Immature natural killer cell (primary cell): ENCODE results near the gene HPCAL1. TPM values are rescaled to one million over a fixed set of nuclear protein-coding genes. Genes with fewer than 3 reads are reported as not detected.
A peak's percentile ranks its signal among the peaks of the same experiment; 100 is the strongest.

ENCODE experiments used
- DNase-seq, 3 donors: peaks; one replicate each; pipeline ENCODE4 v3.0.0; 2022; ENCODE audit warnings: mixed read lengths in 1 of 3
- H3K27ac Mint-ChIP-seq, 6 donors: one replicate each; pipeline ENCODE4 v1.8.0; 2020; ENCODE audit warnings: mixed read lengths in 6 of 6, mild to moderate bottlenecking in 5 of 6, inconsistent platforms in 4 of 6, moderate library complexity in 3 of 6
- H3K27me3 Mint-ChIP-seq, 3 donors: one replicate each; pipeline ENCODE4 v1.8.0; 2020 to 2021; ENCODE audit warnings: low read depth in 3 of 3, mild to moderate bottlenecking in 3 of 3, mixed read lengths in 3 of 3, moderate library complexity in 3 of 3, inconsistent platforms in 1 of 3
- H3K36me3 Mint-ChIP-seq, 3 donors: one replicate each; pipeline ENCODE4 v1.8.0; 2020; ENCODE audit warnings: mixed read lengths in 3 of 3, inconsistent platforms in 2 of 3, mild to moderate bottlenecking in 2 of 3
- H3K4me1 Mint-ChIP-seq, 2 donors: one replicate each; pipeline ENCODE4 v1.8.0; 2020; ENCODE audit warnings: inconsistent platforms in 2 of 2, mild to moderate bottlenecking in 2 of 2, mixed read lengths in 2 of 2, moderate library complexity in 1 of 2
- H3K4me3 Mint-ChIP-seq, 5 donors: one replicate each; pipeline ENCODE4 v1.8.0; 2020; ENCODE audit warnings: mild to moderate bottlenecking in 5 of 5, mixed read lengths in 5 of 5, inconsistent platforms in 3 of 5, moderate library complexity in 3 of 5
- H3K9me3 Mint-ChIP-seq, 6 donors: one replicate each; pipeline ENCODE4 v1.8.0; 2020; ENCODE audit warnings: mild to moderate bottlenecking in 6 of 6, mixed read lengths in 6 of 6, inconsistent platforms in 4 of 6, moderate library complexity in 3 of 6
- polyA plus RNA-seq, 3 donors: library from polyadenylated mRNA; unstranded; fragments of 300-500 nt; fragmentation: Illumina TruSeq; gene quantifications; one replicate each; pipeline ENCODE4 v1.2.3, GENCODE V29; 2021

The HPCAL1 gene
- polyA plus RNA-seq, 3 donors from 2014 or later = 64.9 to 89.7 (median 88.9) TPM

DNA sequence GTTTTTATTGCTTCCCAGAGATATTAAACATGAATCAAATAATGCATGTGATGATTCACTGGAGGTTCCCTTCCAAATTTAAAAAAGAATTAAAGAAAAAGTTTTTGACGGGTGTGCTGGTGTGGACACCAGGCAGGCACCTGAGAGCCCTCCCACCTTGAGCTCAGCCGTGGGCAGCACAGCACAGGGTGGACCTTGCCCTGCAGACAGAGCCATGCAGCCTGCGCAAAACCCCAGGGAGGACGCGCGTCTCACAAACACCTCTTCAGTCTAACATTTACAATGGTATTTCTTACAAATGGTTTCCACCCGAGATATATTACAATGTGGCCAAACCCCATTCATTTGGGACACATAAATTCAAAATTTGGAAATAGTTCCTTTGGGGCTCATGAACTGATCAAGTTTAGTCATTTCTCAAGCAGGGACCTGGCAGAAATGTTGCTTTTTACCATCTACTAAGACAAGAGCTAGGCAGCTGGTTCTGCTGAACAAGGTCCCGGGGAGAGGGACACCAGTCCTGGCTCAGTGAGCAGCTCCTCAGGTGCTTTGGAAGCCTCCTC lies 100.0 kb downstream of the HPCAL1 start:
- no peak for DNase-seq
- Mint-ChIP-seq H3K4me1 (peaks cover 52 to 57% of the 10 kb centered on the region in 2 donors), H3K4me3 (no peak overlapping the region), H3K9me3 (peaks cover 0 to 4% (median 2%) of the 10 kb centered on the region in 6 donors), H3K36me3 (peaks cover 4 to 11% (median 7%) of the 10 kb centered on the region in 3 donors), H3K27ac (no peak overlapping the region), H3K27me3 (peaks cover 35 to 40% (median 37%) of the 10 kb centered on the region in 3 donors)

DNA sequence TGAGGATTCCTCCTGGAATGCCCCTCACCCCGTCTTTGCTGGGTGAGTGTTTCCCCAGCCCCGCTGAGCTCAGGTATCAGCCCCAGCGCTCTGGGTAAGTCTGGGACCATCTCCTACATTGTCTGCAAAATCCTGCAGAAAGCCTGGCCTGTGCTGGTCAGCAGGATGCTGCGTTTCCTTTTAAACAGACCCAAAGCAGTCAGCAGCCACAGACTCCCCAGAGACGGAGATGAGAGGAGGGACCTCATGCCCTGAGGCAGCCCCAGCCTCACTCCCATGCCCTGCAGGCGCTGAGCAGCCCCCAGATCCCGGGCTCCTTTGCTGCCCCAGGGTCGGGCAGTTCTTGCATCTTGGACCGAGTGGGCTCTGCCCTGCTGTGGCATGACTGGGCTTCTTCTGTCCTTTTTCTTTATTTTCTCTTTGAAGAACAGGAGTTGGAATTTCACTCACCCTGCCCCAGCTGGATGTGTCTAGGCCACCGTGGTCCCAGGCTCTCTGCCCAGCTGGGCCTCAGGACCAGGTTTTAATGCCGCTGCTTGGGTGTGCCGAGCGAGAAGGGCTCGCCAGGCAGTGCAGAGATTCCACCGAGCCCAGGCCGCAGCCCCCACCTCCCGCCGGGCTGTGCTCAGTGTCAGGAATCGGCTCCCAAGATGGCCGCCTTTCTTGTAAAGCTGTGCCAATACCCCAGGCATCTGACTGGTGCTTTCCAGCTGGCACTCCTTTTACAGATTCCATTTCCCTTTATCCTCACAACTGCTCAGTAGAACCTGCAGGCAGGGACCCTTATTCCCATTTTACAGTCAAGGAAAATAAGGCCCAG lies 101.8 kb downstream of the HPCAL1 start:
- peaks cover 0 to 4% (median 0%) of the 10 kb centered on the region in 6 donors for H3K9me3 Mint-ChIP-seq

DNA sequence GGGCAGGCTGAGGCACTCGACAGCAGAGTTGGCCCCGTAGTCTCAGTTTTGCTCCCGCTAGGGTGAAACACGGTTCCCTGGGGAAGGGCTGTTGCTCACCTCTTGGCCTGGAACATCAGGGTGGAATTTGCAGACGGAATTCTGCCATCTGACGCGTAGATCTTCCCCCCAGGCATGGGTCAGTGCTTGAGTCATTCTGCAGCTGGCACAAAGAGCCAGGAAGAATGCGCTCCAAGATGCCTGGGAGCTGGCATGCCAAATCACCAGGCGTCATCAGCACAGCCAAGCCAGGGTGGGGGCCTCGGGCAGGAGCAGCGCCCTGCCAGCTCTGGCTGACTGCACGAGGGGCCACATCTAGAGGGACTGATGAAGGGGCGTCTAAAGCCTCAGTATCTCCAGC lies 102.7 kb downstream of the HPCAL1 start:
- DNase-seq = no peak
- H3K27ac Mint-ChIP-seq = no peak overlapping the region
- no peaks in the 10 kb centered on the region for H3K9me3 Mint-ChIP-seq
- no peak overlapping the region for H3K4me3 Mint-ChIP-seq
- H3K36me3 Mint-ChIP-seq = peaks cover 4 to 9% (median 7%) of the 10 kb centered on the region in 3 donors
- peaks cover 54 to 55% of the 10 kb centered on the region in 2 donors for H3K4me1 Mint-ChIP-seq
- peaks cover 13 to 18% (median 14%) of the 10 kb centered on the region in 3 donors for H3K27me3 Mint-ChIP-seq

More for the DNA sequence above, 101.8 kb downstream of the HPCAL1 start:
- no peak overlapping the region for H3K4me3 Mint-ChIP-seq
- peaks cover 22 to 27% (median 23%) of the 10 kb centered on the region in 3 donors for H3K27me3 Mint-ChIP-seq
- peaks cover 63% of the 10 kb centered on the region in 2 donors for H3K4me1 Mint-ChIP-seq
- DNase-seq = no peak
- H3K27ac Mint-ChIP-seq = no peak overlapping the region
- H3K36me3 Mint-ChIP-seq = peaks cover 4 to 9% (median 7%) of the 10 kb centered on the region in 3 donors

DNA sequence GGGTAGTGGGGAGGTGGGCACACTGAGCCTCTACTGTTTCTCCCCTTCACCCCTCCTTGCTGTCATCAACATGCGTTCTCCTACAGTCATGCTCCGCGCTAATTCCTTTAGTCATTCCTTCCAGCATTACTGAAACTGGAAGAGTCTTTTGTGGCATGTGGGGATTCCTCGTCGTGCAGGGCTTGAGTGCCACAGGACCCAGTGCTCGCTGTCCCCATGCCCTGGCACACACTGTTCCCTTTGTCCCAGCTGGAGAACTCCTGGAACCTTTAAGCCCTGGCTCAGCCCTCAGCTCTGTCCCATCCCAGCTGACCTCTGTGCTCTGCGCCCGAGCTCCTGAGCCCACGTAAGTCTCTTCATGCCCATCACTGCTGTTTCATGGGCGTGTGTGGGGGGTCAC lies 103.3 kb downstream of the HPCAL1 start:
- no peak overlapping the region for H3K27ac Mint-ChIP-seq
- H3K9me3 Mint-ChIP-seq = no peaks in the 10 kb centered on the region
- peaks cover 7 to 12% (median 9%) of the 10 kb centered on the region in 3 donors for H3K27me3 Mint-ChIP-seq
- no peak for DNase-seq
- peaks cover 4 to 9% (median 7%) of the 10 kb centered on the region in 3 donors for H3K36me3 Mint-ChIP-seq
- peaks cover 48 to 51% of the 10 kb centered on the region in 2 donors for H3K4me1 Mint-ChIP-seq
- no peak overlapping the region for H3K4me3 Mint-ChIP-seq

DNA sequence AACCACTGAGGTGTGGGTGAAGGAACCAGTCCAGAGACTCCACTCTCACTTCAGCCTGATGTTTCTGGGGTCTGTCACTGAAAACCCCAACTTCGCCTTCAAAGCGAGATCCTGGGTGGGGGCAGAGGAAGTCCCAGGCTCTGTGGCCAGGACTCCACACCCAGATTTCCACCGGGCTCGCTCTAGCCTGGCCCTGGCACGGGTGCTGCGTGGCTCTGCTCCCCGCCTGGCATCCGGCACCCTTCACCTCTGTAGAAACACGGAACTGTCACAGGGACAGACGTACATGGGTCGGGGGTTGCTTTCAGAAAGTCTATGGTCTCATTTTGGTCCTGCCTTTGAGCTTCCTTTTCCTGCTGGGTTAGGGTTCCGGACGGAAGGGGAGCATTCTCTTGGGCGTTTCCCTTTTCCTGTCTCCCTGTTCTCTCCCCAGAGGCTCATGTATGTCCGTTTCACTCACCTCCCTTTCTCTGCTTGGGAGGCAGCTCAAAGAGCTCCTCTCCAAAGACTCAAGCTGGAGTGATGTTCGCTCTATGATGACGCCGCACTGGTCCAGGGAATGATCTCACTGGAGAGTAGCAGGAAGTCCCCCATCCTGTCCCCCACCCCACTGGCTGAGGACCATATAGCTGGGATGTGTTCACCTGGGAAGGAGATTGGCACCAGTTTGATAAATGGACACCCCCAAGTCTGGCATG lies 103.9 kb downstream of the HPCAL1 start:
- H3K27ac Mint-ChIP-seq = peak overlapping the region in 2 of 6 donors; percentile 22 to 34
- peaks cover 42 to 44% of the 10 kb centered on the region in 2 donors for H3K4me1 Mint-ChIP-seq
- H3K36me3 Mint-ChIP-seq = peaks cover 4 to 9% (median 7%) of the 10 kb centered on the region in 3 donors
- H3K4me3 Mint-ChIP-seq = peak overlapping the region in 1 of 5 donors; percentile 2
- H3K27me3 Mint-ChIP-seq = peaks cover 4 to 10% (median 4%) of the 10 kb centered on the region in 3 donors
- H3K9me3 Mint-ChIP-seq = no peaks in the 10 kb centered on the region
- DNase-seq = no peak

DNA sequence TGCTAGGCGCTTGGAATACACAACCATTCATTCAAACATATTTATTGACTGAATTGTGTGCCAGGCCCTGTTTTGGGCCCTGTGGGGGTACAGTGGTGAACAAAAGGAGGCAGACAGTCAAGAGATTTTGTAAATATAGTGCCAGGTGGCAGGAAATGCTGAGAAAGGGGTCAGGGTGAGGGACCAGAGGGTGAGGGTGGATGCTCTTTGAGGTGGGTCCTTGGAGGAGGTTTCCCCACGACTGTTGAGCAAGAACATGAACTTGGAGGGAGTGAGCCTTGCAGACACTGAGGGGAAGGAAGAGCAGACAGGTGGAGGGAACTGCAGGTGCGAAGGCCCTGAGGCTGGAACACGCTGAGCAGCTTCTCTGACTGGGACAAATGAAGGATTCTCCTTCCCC lies 104.7 kb downstream of the HPCAL1 start:
- Mint-ChIP-seq H3K36me3 (peaks cover 4 to 11% (median 7%) of the 10 kb centered on the region in 3 donors), H3K27me3 (peaks cover 4% of the 10 kb centered on the region in 3 donors), H3K27ac (peak overlapping the region; percentile 83 to 98 (median 92)), H3K4me3 (peak overlapping the region; percentile 79 to 92 (median 91)), H3K4me1 (peaks cover 37 to 38% of the 10 kb centered on the region in 2 donors), H3K9me3 (no peaks in the 10 kb centered on the region)
- DNase-seq = no peak

DNA sequence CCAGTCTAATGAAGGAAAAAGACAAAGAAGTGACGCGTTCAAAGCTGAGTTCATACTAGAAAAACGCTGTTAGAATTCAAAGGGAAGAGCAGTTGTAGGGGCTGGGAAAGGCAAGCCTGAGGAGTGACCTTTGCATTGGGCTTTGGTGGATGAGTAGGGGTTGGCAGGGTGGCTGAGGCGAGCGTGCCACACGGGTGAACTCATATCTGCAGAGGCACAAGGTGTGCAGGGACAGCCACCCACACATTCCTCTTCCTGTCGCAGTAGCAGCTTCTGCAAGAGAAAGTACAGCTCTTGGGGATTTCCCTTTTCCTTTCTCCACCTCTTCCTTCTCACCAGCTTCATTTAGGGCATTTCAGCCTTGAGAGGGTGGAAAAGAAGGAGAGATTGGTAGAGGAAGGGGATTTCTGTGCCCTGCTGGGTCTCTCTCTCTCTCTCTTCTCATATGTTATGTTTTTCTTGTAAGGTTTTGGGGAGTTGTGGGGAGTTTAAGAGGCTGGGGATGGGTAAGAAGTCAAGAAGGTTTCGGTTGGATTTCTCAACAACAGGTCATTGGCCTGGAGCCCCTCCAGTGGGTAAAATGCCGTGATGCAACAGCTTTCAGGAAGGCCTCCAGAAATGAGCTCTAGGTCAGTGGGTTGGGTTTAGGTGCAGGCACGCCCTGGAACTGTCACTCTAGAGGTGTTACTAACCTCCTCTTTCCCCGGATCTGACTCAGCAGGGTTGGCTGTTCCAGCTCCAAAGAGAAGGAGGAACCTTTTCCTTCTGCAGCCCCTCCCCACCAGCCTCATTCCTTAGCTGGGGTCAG lies 105.3 kb downstream of the HPCAL1 start:
- Mint-ChIP-seq H3K4me1 (peaks cover 31 to 34% of the 10 kb centered on the region in 2 donors), H3K27ac (peak overlapping the region; percentile 83 to 98 (median 92)), H3K4me3 (peak overlapping the region; percentile 79 to 92 (median 91)), H3K27me3 (peaks cover 4% of the 10 kb centered on the region in 3 donors), H3K9me3 (no peaks in the 10 kb centered on the region), H3K36me3 (peaks cover 4 to 12% (median 10%) of the 10 kb centered on the region in 3 donors)
- peak; percentile 65 to 69 (median 68) for DNase-seq

DNA sequence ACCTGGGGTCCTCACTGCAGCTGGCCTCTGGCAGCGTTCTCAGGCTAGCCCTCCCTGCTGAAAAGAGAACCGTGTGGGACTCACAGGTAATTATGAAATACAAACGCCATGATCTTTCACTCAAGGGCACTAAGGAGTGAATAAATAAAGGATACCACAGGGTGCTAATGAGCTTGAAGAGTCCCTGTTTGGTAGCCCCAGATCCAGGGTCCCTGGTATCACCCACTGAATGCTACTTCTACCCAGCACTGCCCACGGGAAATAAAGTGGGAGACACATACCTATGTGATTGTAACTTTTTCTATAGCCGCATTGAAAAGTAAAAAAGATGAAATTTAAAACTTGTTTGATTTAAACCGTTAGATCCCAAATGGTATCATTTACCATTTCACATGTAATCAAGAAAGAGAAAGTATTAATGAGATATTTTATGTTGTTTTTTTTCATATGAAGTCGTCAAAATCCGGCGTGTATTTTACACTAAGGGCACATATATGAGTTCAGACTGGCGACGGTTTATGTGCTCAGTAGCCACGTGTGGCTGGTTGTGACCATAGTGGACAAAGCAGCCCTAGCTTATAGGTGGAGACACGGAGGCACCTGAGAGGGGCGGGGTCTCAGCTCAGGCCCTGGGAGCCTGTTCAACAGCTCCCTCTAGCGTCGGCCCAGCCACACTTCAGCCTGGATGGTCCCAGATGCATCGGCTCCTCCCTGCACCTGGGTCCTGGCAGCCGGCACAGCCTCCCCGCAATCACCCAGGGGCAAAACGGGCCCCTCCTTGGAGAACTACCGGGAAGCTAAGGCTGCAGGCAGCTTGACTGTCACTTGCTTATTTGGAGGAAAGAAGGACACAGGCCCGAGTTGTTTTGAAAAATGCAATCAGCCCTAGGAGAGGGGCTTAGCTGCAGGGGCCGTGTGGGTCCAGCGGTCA lies 106.2 kb downstream of the HPCAL1 start:
- Mint-ChIP-seq H3K4me3 (peak overlapping the region; percentile 79 to 92 (median 91)), H3K27me3 (peaks cover 4% of the 10 kb centered on the region in 3 donors), H3K4me1 (peaks cover 31 to 33% of the 10 kb centered on the region in 2 donors), H3K27ac (peak overlapping the region; percentile 83 to 98 (median 92)), H3K9me3 (no peaks in the 10 kb centered on the region), H3K36me3 (peaks cover under 1 to 9% (median 7%) of the 10 kb centered on the region in 3 donors)
- peak; percentile 75 to 81 (median 81) for DNase-seq

DNA sequence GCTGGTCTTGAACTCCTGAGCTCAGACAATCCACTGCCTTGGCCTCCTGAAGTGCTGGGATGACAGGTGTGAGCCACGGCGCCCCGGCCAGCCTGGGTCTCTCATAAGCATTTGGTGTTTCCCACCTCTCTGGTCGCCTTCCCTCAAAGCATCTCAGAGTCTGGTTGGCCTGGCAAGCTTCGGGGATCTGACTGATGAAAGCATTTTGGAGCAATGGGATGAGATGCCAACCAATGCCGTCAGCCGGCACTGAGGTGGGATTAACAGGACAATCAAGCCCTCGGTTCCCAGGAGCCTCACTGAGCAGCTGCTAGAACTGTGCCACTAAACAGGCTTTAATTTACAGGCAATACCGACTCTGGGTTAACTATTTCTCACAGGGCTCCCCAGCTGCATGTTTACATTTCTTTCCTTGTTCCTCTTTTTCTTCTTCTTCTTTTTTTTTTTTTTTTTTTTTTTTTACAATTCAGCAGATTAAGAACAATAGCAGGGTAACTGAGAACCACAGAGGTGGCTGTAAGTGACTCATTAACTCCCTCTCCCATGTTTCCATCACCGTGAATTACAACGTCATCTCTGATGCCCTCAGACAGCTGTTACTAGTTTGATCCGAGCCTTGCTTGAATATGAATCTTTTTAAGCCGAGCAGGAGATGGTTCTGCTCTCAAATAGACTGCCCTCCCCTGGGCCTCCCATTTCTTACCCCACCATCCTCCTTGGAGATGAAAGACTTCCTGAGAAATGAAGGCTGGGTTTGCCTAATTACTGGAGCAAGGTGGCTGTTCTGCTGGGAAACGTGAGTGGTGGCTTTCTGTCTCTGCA lies 107.5 kb downstream of the HPCAL1 start:
- Mint-ChIP-seq H3K36me3 (peaks cover 0 to 6% (median 3%) of the 10 kb centered on the region in 3 donors), H3K4me3 (peak overlapping the region in 1 of 5 donors; percentile 20), H3K9me3 (no peaks in the 10 kb centered on the region), H3K27me3 (peaks cover 2 to 4% (median 4%) of the 10 kb centered on the region in 3 donors), H3K4me1 (peaks cover 31% of the 10 kb centered on the region in 2 donors), H3K27ac (no peak overlapping the region)
- no peak for DNase-seq

DNA sequence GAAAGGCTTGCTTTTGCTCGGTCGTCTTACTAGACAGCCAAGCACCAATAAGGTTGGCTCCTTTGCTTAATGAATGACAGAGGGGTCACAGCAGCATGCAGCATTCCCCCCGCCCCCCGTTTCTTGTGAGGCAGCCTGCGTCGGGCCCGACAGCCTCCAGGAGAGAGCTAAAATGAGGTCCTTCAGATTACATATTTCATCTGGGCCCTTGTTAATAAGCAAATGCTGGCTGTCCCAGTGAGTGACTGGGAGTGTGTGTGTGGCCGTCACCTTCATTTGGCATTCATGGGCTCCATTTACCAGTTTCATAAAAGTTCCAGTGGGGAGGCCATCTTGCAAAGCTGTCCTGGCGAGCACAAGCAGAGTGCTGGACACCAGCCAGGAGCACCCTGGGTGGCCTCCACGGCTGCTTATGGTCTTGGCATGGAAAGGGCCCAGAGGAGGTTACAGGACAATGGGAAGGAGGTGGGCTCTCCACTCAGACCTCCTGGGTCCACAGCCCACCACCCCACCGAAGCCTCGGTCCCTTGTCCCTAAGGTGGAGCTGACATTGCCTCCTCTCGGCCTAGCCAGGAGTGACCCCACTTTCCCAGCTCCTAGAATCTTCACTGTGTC lies 108.2 kb downstream of the HPCAL1 start:
- no peaks in the 10 kb centered on the region for H3K9me3 Mint-ChIP-seq
- H3K27ac Mint-ChIP-seq = no peak overlapping the region
- no peak overlapping the region for H3K4me3 Mint-ChIP-seq
- no peak for DNase-seq
- H3K27me3 Mint-ChIP-seq = peaks cover 2 to 4% (median 4%) of the 10 kb centered on the region in 3 donors
- peaks cover 31% of the 10 kb centered on the region in 2 donors for H3K4me1 Mint-ChIP-seq
- peaks cover 0 to 3% (median 3%) of the 10 kb centered on the region in 3 donors for H3K36me3 Mint-ChIP-seq

DNA sequence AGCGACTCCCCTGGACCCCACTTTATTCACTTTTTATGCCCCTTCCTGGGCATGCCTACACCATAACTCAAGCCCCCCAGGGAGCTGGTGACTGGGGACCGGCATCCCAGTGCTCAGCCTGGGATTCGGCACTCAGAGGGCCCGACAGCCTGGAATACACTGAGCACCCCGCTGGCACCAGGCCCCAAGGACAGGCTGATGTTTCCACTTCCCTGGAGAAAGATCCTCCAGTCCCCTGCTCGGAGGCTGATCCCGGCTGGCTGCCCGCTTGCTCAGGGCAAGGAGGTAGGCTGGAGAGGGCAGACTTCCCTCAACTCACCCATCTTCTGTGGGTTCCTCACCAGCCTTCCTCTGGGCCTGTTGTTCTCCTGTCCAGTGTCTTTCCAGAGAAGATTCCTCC lies 108.9 kb downstream of the HPCAL1 start:
- Mint-ChIP-seq H3K9me3 (no peaks in the 10 kb centered on the region), H3K36me3 (peaks cover 0 to 3% (median 3%) of the 10 kb centered on the region in 3 donors), H3K27ac (peak overlapping the region in 1 of 6 donors; percentile 35), H3K4me1 (peaks cover 29 to 31% of the 10 kb centered on the region in 2 donors), H3K27me3 (peaks cover 2 to 5% (median 4%) of the 10 kb centered on the region in 3 donors), H3K4me3 (no peak overlapping the region)
- no peak for DNase-seq
